ENCODE measurements around the gene SLC25A10. TPM values are rescaled to one million over a fixed set of nuclear protein-coding genes. Genes with fewer than 3 reads are reported as not detected.

The SLC25A10 gene
- total RNA-seq, 2 experiments from 2014 or later = 16.9 to 18.0 TPM

DNA sequence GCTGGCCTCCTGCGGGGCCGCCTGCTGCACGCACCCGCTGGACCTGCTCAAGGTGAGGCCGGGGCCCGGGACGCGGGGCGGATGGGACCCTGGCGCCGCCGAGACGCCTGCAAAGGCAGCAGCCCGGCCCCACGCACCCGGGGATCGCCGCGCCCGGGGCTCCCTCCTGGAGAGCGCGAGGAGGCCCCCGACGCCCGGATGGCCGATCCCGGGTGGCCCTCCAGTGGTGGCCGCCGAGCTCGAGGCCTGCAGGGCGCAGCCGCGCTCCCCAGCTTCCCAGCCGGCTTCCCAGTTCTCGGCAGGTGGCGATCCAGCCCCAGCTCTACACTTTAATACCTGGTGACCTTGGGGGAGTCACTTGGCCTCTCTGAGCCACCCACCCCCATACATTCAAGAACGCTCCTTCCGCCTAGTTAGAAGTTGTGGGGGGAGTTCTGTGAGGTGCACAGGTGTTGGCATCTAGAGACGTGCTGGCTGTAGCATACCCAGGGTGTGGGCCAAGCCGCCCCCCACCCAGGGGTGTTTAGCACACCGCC is 452 bp downstream of the SLC25A10 start:
- Mint-ChIP-seq H3K4me1 (ENCODE audit: low read depth) (peaks cover 29% of the 10 kb centered on the region), H3K9me3 (no peaks in the 10 kb centered on the region), H3K27ac (no peak overlapping the region), H3K36me3 (ENCODE audit: low read depth) (peaks cover 9% of the 10 kb centered on the region), H3K4me3 (peak overlapping the region; percentile 79), H3K27me3 (ENCODE audit: low read depth) (no peaks in the 10 kb centered on the region)
- peak; percentile 27 for DNase-seq
- CTCF ChIA-PET = no interaction called here
- intact Hi-C loops (cut with micrococcal nuclease) = loop anchor here (5.0 kb wide), 1 partner anchor 160 kb away; the partner anchor contains the start of gene ARHGDIA

GRCh38 chr17:81713004-81713555 is 996 bp downstream of the SLC25A10 start:
- Mint-ChIP-seq H3K9me3 (no peaks in the 10 kb centered on the region), H3K27me3 (ENCODE audit: low read depth) (no peaks in the 10 kb centered on the region), H3K27ac (no peak overlapping the region), H3K4me3 (peak overlapping the region; percentile 79), H3K4me1 (ENCODE audit: low read depth) (peaks cover 29% of the 10 kb centered on the region), H3K36me3 (ENCODE audit: low read depth) (peaks cover 11% of the 10 kb centered on the region)
- CTCF ChIA-PET = no interaction called here
- no peak for DNase-seq
- intact Hi-C loops (cut with micrococcal nuclease) = loop anchor here (5.0 kb wide), 1 partner anchor 159 kb away; the partner anchor contains the start of gene ARHGDIA

GRCh38 chr17:81713556-81714411 is 1.7 kb downstream of the SLC25A10 start:
- Mint-ChIP-seq H3K27me3 (ENCODE audit: low read depth) (no peaks in the 10 kb centered on the region), H3K9me3 (no peaks in the 10 kb centered on the region), H3K4me1 (ENCODE audit: low read depth) (peaks cover 29% of the 10 kb centered on the region), H3K27ac (no peak overlapping the region), H3K36me3 (ENCODE audit: low read depth) (peaks cover 11% of the 10 kb centered on the region), H3K4me3 (peak overlapping the region; percentile 79)
- CTCF ChIA-PET = no interaction called here
- DNase-seq = no peak
- intact Hi-C loops (cut with micrococcal nuclease) = loop anchor here (5.0 kb wide), 1 partner anchor 159 kb away; the partner anchor contains the start of gene ARHGDIA

DNA sequence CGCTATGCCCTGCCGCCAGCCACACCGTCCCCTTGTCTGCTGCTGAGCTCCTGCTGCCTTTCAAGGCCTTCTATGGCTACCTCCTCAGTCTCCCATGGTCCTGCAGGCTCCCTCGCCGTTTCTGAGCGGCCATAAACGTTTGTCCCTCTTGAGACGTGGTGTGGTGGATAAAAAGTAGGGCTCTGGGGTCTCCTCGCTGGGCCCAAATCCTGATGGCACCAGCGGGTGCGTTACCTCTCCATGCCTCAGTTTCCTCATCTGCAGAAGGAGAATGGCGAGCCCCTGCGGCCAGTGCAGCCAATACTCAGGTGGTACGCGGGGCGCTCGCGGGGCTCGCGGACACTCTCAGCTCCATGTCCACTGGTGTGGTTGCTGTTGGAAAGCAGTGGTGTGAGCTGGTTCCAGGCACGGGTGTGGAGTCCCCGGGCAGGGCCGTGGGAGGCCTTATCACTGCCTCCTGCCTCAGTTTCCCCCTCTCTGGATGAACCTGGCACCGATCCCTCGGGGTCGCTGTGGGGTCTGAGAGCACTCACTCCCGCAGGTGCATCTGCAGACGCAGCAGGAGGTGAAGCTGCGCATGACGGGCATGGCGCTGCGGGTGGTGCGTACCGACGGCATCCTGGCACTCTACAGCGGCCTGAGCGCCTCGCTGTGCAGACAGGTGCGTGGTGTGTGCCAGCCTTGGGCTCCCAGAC is 2.5 kb downstream of the SLC25A10 start:
- Mint-ChIP-seq H3K36me3 (ENCODE audit: low read depth) (peaks cover 14% of the 10 kb centered on the region), H3K27ac (no peak overlapping the region), H3K27me3 (ENCODE audit: low read depth) (no peaks in the 10 kb centered on the region), H3K4me1 (ENCODE audit: low read depth) (peaks cover 26% of the 10 kb centered on the region), H3K9me3 (no peaks in the 10 kb centered on the region), H3K4me3 (no peak overlapping the region)
- no peak for DNase-seq
- intact Hi-C loops (cut with micrococcal nuclease) = loop anchor here (5.0 kb wide), 1 partner anchor 158 kb away; the partner anchor contains the start of gene ARHGDIA
- CTCF ChIA-PET = no interaction called here

DNA sequence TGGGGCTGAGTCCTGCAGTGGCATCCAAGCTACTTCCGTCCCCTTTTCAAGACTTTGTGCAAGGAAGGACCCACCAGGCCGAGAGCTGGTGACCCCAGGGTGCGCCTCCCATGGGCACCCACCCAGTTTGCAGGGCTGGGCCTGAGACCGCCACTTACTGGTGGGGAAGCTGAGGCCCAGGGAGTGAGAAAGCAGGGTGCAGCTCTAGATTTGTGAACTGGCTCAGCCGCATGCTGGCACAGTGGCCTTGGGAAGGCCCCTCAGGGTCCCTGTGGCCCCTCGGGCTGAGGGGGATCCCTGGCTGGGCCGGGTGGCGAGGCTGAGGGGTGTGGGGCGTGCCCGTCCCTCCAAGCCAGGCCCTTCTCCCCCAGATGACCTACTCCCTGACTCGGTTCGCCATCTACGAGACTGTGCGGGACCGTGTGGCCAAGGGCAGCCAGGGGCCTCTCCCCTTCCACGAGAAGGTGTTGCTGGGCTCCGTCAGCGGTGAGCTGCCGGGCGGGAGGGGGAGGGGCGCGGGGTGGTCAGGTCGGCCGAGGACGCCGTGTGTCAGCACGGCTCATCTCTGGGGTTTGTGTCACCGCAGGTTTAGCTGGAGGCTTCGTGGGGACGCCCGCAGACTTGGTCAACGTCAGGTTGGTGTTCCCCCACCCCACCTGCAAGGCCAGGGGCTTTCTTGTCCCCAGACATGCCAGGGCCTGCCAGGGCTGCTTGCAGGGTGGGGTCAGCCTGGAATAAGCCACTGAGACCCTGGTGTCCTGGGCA is 3.2 kb downstream of the SLC25A10 start:
- H3K9me3 Mint-ChIP-seq = no peaks in the 10 kb centered on the region
- H3K27me3 Mint-ChIP-seq (ENCODE audit: low read depth) = no peaks in the 10 kb centered on the region
- H3K4me3 Mint-ChIP-seq = no peak overlapping the region
- H3K36me3 Mint-ChIP-seq (ENCODE audit: low read depth) = peaks cover 11% of the 10 kb centered on the region
- DNase-seq = no peak
- intact Hi-C loops (cut with micrococcal nuclease) = no loop called here
- peaks cover 21% of the 10 kb centered on the region for H3K4me1 Mint-ChIP-seq (ENCODE audit: low read depth)
- H3K27ac Mint-ChIP-seq = no peak overlapping the region
- CTCF ChIA-PET = no interaction called here

DNA sequence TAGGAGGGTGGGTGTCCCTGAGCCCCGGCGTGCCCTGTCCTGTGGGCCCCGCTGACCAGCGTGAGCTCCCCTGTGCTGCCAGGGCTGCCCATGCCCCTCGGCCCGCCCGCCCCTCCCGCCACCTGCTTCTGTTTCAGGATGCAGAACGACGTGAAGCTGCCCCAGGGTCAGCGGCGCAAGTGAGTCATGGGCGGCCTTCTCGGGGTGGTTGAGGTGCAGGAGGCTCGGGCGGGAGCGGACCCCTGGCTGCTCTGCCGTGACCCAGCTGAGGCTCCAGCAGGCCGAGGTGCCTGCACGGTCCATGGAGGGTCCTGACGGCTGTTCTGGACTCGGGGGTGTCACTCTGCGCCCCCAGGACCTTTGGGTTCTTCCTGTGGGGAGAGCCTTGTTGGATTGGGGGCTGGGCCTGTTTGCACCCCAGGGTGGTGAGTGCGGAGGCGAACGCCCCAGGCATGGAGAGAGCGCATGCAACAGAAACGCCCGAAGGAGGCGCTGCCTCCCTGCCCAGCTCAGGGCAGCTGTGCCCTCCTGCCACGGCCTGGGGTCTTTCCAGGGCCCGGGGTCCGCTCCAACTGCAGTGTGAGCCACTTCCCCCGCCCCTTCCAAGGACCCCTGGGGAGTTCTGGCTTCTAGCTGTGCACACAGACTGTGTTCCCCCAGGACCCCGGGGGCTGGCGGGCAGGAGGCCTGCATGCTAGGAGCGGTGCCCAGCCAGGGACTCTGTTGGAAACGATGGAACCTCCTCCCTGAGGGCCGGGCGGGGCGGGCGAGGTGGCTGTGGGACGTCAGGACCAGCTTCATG is 4.0 kb downstream of the SLC25A10 start:
- intact Hi-C loops (cut with micrococcal nuclease) = no loop called here
- H3K36me3 Mint-ChIP-seq (ENCODE audit: low read depth) = peaks cover 10% of the 10 kb centered on the region
- no peaks in the 10 kb centered on the region for H3K9me3 Mint-ChIP-seq
- DNase-seq = no peak
- H3K27ac Mint-ChIP-seq = no peak overlapping the region
- no peaks in the 10 kb centered on the region for H3K27me3 Mint-ChIP-seq (ENCODE audit: low read depth)
- peaks cover 13% of the 10 kb centered on the region for H3K4me1 Mint-ChIP-seq (ENCODE audit: low read depth)
- CTCF ChIA-PET = no interaction called here
- no peak overlapping the region for H3K4me3 Mint-ChIP-seq

DNA sequence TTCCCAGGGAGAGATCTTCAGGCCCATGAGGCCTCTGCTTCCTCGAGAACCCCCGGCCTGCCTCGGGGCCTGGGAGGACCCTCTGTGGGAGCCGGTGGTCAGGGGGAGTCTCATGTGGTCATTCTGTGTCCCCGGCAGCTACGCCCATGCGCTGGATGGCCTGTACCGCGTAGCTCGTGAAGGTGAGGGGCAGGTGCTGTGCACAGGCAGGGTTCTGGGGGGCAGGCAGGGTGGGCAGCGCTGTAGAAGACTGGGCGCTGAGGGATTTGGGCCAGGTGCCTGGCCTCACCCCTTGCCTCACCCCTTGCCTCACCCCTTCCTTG is 4.6 kb downstream of the SLC25A10 start:
- Mint-ChIP-seq H3K4me3 (no peak overlapping the region), H3K36me3 (ENCODE audit: low read depth) (peaks cover 10% of the 10 kb centered on the region), H3K27me3 (ENCODE audit: low read depth) (no peaks in the 10 kb centered on the region), H3K4me1 (ENCODE audit: low read depth) (peaks cover 10% of the 10 kb centered on the region), H3K27ac (no peak overlapping the region), H3K9me3 (no peaks in the 10 kb centered on the region)
- intact Hi-C loops (cut with micrococcal nuclease) = no loop called here
- no peak for DNase-seq
- CTCF ChIA-PET = no interaction called here

- H3K4me1 Mint-ChIP-seq (ENCODE audit: low read depth) = peaks cover 10% of the 10 kb centered on the region
- H3K4me3 Mint-ChIP-seq = no peak overlapping the region
- CTCF ChIA-PET = no interaction called here
- no peak overlapping the region for H3K27ac Mint-ChIP-seq
- intact Hi-C loops (cut with micrococcal nuclease) = no loop called here
- no peaks in the 10 kb centered on the region for H3K9me3 Mint-ChIP-seq
- no peak for DNase-seq
- no peaks in the 10 kb centered on the region for H3K27me3 Mint-ChIP-seq (ENCODE audit: low read depth)
- H3K36me3 Mint-ChIP-seq (ENCODE audit: low read depth) = peaks cover 10% of the 10 kb centered on the region
These were observed 5.1 kb downstream of the SLC25A10 start for GRCh38 chr17:81717049-81717765.

- H3K4me1 Mint-ChIP-seq (ENCODE audit: low read depth) = peaks cover 9% of the 10 kb centered on the region
- H3K4me3 Mint-ChIP-seq = no peak overlapping the region
- DNase-seq = no peak
- H3K27ac Mint-ChIP-seq = no peak overlapping the region
- peaks cover 10% of the 10 kb centered on the region for H3K36me3 Mint-ChIP-seq (ENCODE audit: low read depth)
- intact Hi-C loops (cut with micrococcal nuclease) = no loop called here
- CTCF ChIA-PET = no interaction called here
- H3K9me3 Mint-ChIP-seq = no peaks in the 10 kb centered on the region
- no peaks in the 10 kb centered on the region for H3K27me3 Mint-ChIP-seq (ENCODE audit: low read depth)
These were observed 5.6 kb downstream of the SLC25A10 start for GRCh38 chr17:81717766-81718089.

GRCh38 chr17:81719410-81720266 is 7.6 kb downstream of the SLC25A10 start:
- no peak for DNase-seq
- H3K27me3 Mint-ChIP-seq (ENCODE audit: low read depth) = peaks cover 8% of the 10 kb centered on the region
- CTCF ChIA-PET = no interaction called here
- peaks cover 10% of the 10 kb centered on the region for H3K36me3 Mint-ChIP-seq (ENCODE audit: low read depth)
- H3K9me3 Mint-ChIP-seq = no peaks in the 10 kb centered on the region
- no peak overlapping the region for H3K4me3 Mint-ChIP-seq
- H3K27ac Mint-ChIP-seq = no peak overlapping the region
- intact Hi-C loops (cut with micrococcal nuclease) = no loop called here
- H3K4me1 Mint-ChIP-seq (ENCODE audit: low read depth) = no peaks in the 10 kb centered on the region
